ENCODE measurements around the gene PAQR6. TPM values are rescaled to one million over a fixed set of nuclear protein-coding genes. Genes with fewer than 3 reads are reported as not detected.

The PAQR6 gene
- total and polyA plus RNA-seq, 10 of the 15 experiments (the other 5 are each of a cell fraction or from before 2014, with no cell fraction given), result 0.42 to 4.5 (median 1.3) TPM

DNA sequence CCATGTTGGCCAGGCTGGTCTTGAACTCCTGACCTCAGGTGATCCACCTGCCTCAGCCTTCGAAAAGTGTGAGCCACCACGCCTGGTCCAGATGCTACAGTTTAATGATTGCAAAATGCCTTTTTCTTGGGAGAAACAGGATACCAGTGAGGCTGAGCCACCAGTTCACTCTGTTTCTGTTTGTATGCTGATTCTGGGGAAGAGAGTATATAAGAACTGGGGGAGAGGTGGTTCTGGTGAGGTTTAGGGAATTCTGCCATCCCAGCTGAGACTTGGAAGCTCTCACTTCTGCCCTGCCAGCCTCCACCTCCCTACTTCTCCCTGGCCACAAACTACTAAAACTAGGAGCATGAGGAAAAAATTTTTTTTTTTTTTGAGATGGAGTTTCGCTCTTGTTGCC, 43.2 kb downstream of the PAQR6 start:
- ATAC-seq (no peak), DNase-seq (ENCODE audit: low read depth, low spot score) (no peak), FAIRE-seq (no peak)
- Histone ChIP-seq H3K27ac (ENCODE audit: control insufficient read depth, insufficient read depth) (no peak overlapping the region), H2AFZ (ENCODE audit: control insufficient read depth, low read depth, low read length) (no peak overlapping the region), H3K4me3 (no peak overlapping the region), H3K9ac (ENCODE audit: control insufficient read depth, insufficient read depth, low read length) (no peak overlapping the region), H3K79me2 (ENCODE audit: control insufficient read depth, insufficient read depth, low read length) (peaks cover 31% of the 10 kb centered on the region), H3K9me3 (replicated peaks; ENCODE audit: control insufficient read depth, insufficient read depth, low read length) (no peaks in the 10 kb centered on the region), H3K4me1 (ENCODE audit: control insufficient read depth, insufficient read depth, low read length) (peaks cover 2% of the 10 kb centered on the region), H3K4me2 (ENCODE audit: control insufficient read depth, insufficient read depth) (no peak overlapping the region), H3K36me3 (ENCODE audit: control insufficient read depth in 2 of 2, insufficient read depth in 2 of 2, low read length in 1 of 2) (peaks cover 8 to 35% of the 10 kb centered on the region in 2 experiments), H4K20me1 (ENCODE audit: control insufficient read depth, insufficient read depth) (no peaks in the 10 kb centered on the region), H3K27me3 (replicated peaks in 1 of 2; ENCODE audit: control insufficient read depth in 2 of 2, insufficient read depth in 2 of 2, low read length in 1 of 2) (no peaks in the 10 kb centered on the region)
- CTCF ChIA-PET, result interaction anchor here (1.2 kb wide), 1 partner anchor 20 kb away, joined by 4 read pairs; no protein-coding TSS in a partner anchor
- RAD21 ChIA-PET (ENCODE audit: unreplicated experiment), result interaction anchor here (2.7 kb wide), 1 partner anchor 20 kb away, joined by 8 read pairs; no protein-coding TSS in a partner anchor
- TF ChIP-seq CEBPB (IDR thresholded peaks at IDR 0.05; ENCODE audit: borderline replicate concordance in 1 of 2, low read depth in 2 of 2, low read length in 2 of 2), result no peak
- TF ChIP-seq, protein P1, sequence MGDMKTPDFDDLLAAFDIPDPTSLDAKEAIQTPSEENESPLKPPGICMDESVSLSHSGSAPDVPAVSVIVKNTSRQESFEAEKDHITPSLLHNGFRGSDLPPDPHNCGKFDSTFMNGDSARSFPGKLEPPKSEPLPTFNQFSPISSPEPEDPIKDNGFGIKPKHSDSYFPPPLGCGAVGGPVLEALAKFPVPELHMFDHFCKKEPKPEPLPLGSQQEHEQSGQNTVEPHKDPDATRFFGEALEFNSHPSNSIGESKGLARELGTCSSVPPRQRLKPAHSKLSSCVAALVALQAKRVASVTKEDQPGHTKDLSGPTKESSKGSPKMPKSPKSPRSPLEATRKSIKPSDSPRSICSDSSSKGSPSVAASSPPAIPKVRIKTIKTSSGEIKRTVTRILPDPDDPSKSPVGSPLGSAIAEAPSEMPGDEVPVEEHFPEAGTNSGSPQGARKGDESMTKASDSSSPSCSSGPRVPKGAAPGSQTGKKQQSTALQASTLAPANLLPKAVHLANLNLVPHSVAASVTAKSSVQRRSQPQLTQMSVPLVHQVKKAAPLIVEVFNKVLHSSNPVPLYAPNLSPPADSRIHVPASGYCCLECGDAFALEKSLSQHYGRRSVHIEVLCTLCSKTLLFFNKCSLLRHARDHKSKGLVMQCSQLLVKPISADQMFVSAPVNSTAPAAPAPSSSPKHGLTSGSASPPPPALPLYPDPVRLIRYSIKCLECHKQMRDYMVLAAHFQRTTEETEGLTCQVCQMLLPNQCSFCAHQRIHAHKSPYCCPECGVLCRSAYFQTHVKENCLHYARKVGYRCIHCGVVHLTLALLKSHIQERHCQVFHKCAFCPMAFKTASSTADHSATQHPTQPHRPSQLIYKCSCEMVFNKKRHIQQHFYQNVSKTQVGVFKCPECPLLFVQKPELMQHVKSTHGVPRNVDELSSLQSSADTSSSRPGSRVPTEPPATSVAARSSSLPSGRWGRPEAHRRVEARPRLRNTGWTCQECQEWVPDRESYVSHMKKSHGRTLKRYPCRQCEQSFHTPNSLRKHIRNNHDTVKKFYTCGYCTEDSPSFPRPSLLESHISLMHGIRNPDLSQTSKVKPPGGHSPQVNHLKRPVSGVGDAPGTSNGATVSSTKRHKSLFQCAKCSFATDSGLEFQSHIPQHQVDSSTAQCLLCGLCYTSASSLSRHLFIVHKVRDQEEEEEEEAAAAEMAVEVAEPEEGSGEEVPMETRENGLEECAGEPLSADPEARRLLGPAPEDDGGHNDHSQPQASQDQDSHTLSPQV (IDR thresholded peaks at IDR 0.05), result no peak
- TF ChIP-seq YY1 (IDR thresholded peaks at IDR 0.05; ENCODE audit: low read depth, low read length), result no peak
- no peak for TF ChIP-seq HDGF (IDR thresholded peaks at IDR 0.05)
- TF ChIP-seq NFYB (IDR thresholded peaks at IDR 0.05; ENCODE audit: insufficient read depth, low read depth, low read length), result no peak
- no peak for TF ChIP-seq ZZZ3 (IDR thresholded peaks at IDR 0.05; ENCODE audit: control insufficient read depth, insufficient read length, low read depth)
- no peak for TF ChIP-seq JUNB (IDR thresholded peaks at IDR 0.05)
- TF ChIP-seq ZNF384 (IDR thresholded peaks at IDR 0.05; ENCODE audit: borderline replicate concordance, low read depth, low read length), result no peak
- TF ChIP-seq ZNF622 (IDR thresholded peaks at IDR 0.05), result no peak
- no peak for TF ChIP-seq SREBF1 (IDR thresholded peaks at IDR 0.05; ENCODE audit: low read length)
- TF ChIP-seq RCOR1 (conservative IDR thresholded peaks at IDR 0.05; ENCODE audit: low read depth, low read length), result no peak
- TF ChIP-seq, protein P2, sequence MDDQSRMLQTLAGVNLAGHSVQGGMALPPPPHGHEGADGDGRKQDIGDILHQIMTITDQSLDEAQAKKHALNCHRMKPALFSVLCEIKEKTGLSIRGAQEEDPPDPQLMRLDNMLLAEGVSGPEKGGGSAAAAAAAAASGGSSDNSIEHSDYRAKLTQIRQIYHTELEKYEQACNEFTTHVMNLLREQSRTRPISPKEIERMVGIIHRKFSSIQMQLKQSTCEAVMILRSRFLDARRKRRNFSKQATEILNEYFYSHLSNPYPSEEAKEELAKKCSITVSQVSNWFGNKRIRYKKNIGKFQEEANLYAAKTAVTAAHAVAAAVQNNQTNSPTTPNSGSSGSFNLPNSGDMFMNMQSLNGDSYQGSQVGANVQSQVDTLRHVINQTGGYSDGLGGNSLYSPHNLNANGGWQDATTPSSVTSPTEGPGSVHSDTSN (IDR thresholded peaks at IDR 0.05; ENCODE audit: insufficient replicate concordance, low read depth, low read length), result no peak
- WGBS (ENCODE audit: insufficient coverage, insufficient replicate concordance, low lambda C conversion rate, missing lambda C conversion rate), result 98% methylated on average over 3 of the region's 3 CpGs
- BruUV-seq (replicated peaks), result no TSS peak
- intact Hi-C loops (cut with micrococcal nuclease; ENCODE audit: unreplicated experiment), result no loop called here
- POLR2A ChIA-PET, result interaction anchor here (0.7 to 11.8 kb wide), 2 partner anchors 7 to 201 kb away, joined by 3 to 139 read pairs; partner anchors contain the start of gene PMF1
- SMC1A ChIA-PET (ENCODE audit: uncharacterized antibody, unreplicated experiment), result interaction anchor here (1.0 kb wide), 1 partner anchor 50 kb away, joined by 3 read pairs; no protein-coding TSS in a partner anchor
- in situ Hi-C loops (cut with MboI), result no loop called here

Measured in GM12878 (cell line).